Adrenal gland (tissue), 5 donors: Measurements from ENCODE around the gene KASH5.

ENCODE experiments used
- CTCF ChIP-seq, 6 experiments: fragments of 450-650 bp in 4 of 6; fragments of 200-600 bp in 2 of 6; sonication (generic) in 1 of 6; IDR thresholded peaks; 1 replicate in 5 of 6; 2 replicates in 1 of 6; pipeline versions ENCODE4 v1.5.1 to v1.8.0; 2016 to 2021; ENCODE audit warnings: antibody characterized with exemption in 6 of 6, mild to moderate bottlenecking in 2 of 6, moderate library complexity in 1 of 6
- POLR2A ChIP-seq, 2 donors: fragments of 450-650 bp; IDR thresholded peaks; one replicate each; pipeline ENCODE4 v1.6.1; 2017; ENCODE audit warnings: antibody characterized with exemption in 2 of 2, mild to moderate bottlenecking in 2 of 2, moderate library complexity in 1 of 2
- donor health status: DM: no; HTN: no; CAD: no.

GRCh38 chr19:49349567-49349966 lies 38.5 kb upstream of the KASH5 start:
- TF ChIP-seq CTCF (IDR thresholded peaks at IDR 0.05), result no peak
- no peak for TF ChIP-seq POLR2A (IDR thresholded peaks at IDR 0.05)
